Measurements from ENCODE around the gene DST. TPM values are rescaled to one million over a fixed set of nuclear protein-coding genes. Genes with fewer than 3 reads are reported as not detected.

DST gene
- 44.9 to 59.7 TPM (median 53.7 TPM) in 5 replicates for total RNA-seq (2022; extraction: Qiagen RNA extraction)

GRCh38 chr6:56642366-56643261, at the start of gene DST:
TSS of gene DST (minus strand) at chr6:56642889.

